Smooth muscle cell (in vitro differentiated cells): Measurements from ENCODE around the gene CTNNA2. TPM values are rescaled to one million over a fixed set of nuclear protein-coding genes. Genes with fewer than 3 reads are reported as not detected.

Experiments used
- DNase-seq: peaks from one replicate; lab custom pipeline; 2025; ENCODE audit not compliant: unreplicated experiment; lab: John Stamatoyannopoulos, UW
- H2AFZ ChIP-seq: fragments of 200-600 bp; sonication (generic); 2 replicates; pipeline ENCODE4 v1.6.0; 2016; ENCODE audit warnings: antibody characterized with exemption, low read depth, mild to moderate bottlenecking
- H3F3A ChIP-seq: fragments of 200-600 bp; sonication (generic); 2 replicates; pipeline ENCODE4 v1.6.0; 2017; ENCODE audit warnings: antibody characterized with exemption, low read depth
- H3K27ac ChIP-seq: fragments of 200-600 bp; sonication (generic); 2 replicates; pipeline ENCODE4 v1.5.1; 2016; ENCODE audit warnings: low read depth, mild to moderate bottlenecking
- H3K27me3 ChIP-seq: fragments of 200-600 bp; sonication (generic); 2 replicates; pipeline ENCODE4 v1.6.1; 2016; ENCODE audit warnings: low read depth, mild to moderate bottlenecking
- H3K36me3 ChIP-seq: fragments of 200-600 bp; sonication (generic); 2 replicates; pipeline ENCODE4 v1.5.1; 2016; ENCODE audit warnings: low read depth
- H3K4me1 ChIP-seq: fragments of 200-600 bp; sonication (generic); 2 replicates; pipeline ENCODE4 v1.5.1; 2016; ENCODE audit warnings: low read depth
- H3K4me2 ChIP-seq: fragments of 200-600 bp; sonication (generic); 2 replicates; pipeline ENCODE4 v1.6.0; 2016; ENCODE audit warnings: mild to moderate bottlenecking
- H3K4me3 ChIP-seq: fragments of 200-600 bp; sonication (generic); 2 replicates; pipeline ENCODE4 v1.5.1; 2016; ENCODE audit warnings: mild to moderate bottlenecking
- H3K79me2 ChIP-seq: fragments of 200-600 bp; sonication (generic); 2 replicates; pipeline ENCODE4 v1.6.0; 2016; ENCODE audit warnings: low read depth, mild to moderate bottlenecking
- H3K9ac ChIP-seq: fragments of 200-600 bp; sonication (generic); 2 replicates; pipeline ENCODE4 v1.6.0; 2016; ENCODE audit warnings: low read depth
- H3K9me3 ChIP-seq: fragments of 200-600 bp; sonication (generic); replicated peaks from 2 replicates; pipeline ENCODE4 v1.5.1; 2016; ENCODE audit warnings: low read depth
- H4K20me1 ChIP-seq: fragments of 200-600 bp; sonication (generic); 2 replicates; pipeline ENCODE4 v1.6.0; 2016; ENCODE audit warnings: low read depth
- WGBS: methylation state at CpG from one replicate; pipeline ENCODE4 v1.1.7; 2016; ENCODE audit warnings: low lambda C conversion rate; 5-methylcytosine and 5-hydroxymethylcytosine counted together
- polyA plus RNA-seq: library from polyadenylated mRNA; unstranded; fragments of >200 nt; fragmentation: Nextera tagmentation; extraction: Ambion mirVana; gene quantifications from 2 replicates; pipeline ENCODE4 v1.2.1, GENCODE V29; 2016
- total RNA-seq: library from RNA; depleted of rRNA; stranded (reverse); fragments of >200 nt; gene quantifications from 2 replicates; pipeline ENCODE4 v1.2.3, GENCODE V29; 2014
- TF ChIP-seq, protein P1 (sequence below): fragments of 200-600 bp; sonication (generic); IDR thresholded peaks from 2 replicates; pipeline ENCODE4 v1.5.1; 2017; ENCODE audit warnings: borderline replicate concordance, mild to moderate bottlenecking, antibody characterized with exemption; ENCODE audit not compliant: insufficient read depth, poor library complexity, severe bottlenecking

The CTNNA2 gene
- total and polyA plus RNA-seq, 2 experiments from 2014 or later, result not detected

DNA sequence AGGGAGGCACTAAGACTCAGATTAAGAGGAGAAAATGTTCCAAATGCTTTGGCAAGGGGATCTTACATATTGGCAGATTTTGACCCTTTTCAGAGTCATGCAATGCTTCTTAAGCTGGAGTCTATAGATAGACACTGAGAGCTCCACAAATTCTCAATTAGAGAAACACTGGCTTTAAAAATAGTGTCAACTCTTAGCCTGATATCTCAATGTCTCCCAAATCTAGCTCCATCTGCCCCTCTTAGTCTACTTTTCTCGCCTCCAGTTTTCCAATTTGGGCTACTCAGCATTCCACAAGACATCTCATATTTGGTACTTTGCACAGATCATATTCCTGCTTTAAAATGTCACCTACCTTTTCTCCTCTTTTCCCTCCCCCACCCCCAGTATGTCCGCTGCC is 559.1 kb downstream of the CTNNA2 start:
- Histone ChIP-seq H3K4me2 (no peak overlapping the region), H3K4me3 (no peak overlapping the region), H3K36me3 (no peaks in the 10 kb centered on the region), H3K27me3 (no peaks in the 10 kb centered on the region), H3K27ac (no peak overlapping the region), H2AFZ (no peak overlapping the region), H3K79me2 (no peaks in the 10 kb centered on the region), H3K4me1 (no peaks in the 10 kb centered on the region), H3F3A (no peaks in the 10 kb centered on the region), H4K20me1 (no peaks in the 10 kb centered on the region), H3K9me3 (no peaks in the 10 kb centered on the region), H3K9ac (no peak overlapping the region)
- 98% methylated on average over 2 of the region's 2 CpGs for WGBS
- TF ChIP-seq, protein P1, sequence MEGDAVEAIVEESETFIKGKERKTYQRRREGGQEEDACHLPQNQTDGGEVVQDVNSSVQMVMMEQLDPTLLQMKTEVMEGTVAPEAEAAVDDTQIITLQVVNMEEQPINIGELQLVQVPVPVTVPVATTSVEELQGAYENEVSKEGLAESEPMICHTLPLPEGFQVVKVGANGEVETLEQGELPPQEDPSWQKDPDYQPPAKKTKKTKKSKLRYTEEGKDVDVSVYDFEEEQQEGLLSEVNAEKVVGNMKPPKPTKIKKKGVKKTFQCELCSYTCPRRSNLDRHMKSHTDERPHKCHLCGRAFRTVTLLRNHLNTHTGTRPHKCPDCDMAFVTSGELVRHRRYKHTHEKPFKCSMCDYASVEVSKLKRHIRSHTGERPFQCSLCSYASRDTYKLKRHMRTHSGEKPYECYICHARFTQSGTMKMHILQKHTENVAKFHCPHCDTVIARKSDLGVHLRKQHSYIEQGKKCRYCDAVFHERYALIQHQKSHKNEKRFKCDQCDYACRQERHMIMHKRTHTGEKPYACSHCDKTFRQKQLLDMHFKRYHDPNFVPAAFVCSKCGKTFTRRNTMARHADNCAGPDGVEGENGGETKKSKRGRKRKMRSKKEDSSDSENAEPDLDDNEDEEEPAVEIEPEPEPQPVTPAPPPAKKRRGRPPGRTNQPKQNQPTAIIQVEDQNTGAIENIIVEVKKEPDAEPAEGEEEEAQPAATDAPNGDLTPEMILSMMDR, result no peak
- DNase-seq, result no peak

DNA sequence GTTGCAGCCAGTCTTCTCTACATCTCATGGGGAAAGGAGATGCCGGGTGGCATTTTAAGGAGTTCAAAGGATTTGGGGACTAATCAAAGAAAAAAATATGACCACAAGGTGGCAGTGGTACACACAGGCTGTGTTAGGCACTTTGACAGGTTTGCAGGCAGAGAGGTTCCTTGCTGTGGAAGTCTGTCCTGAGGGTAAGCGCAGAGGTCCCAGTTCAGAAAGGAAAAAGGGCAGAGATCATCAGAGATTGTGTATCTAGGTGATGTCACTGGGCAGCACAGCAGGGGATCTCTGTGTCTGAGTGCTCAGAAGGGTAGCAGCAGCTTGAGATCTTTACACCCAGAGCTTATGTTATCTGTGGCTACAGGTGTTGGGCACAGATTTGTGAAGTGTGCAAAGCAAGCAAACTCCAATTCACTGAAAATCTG is 560.3 kb downstream of the CTNNA2 start:
- Histone ChIP-seq H3K9ac (no peak overlapping the region), H2AFZ (no peak overlapping the region), H3K9me3 (no peaks in the 10 kb centered on the region), H3K4me1 (no peaks in the 10 kb centered on the region), H3K36me3 (no peaks in the 10 kb centered on the region), H3K4me3 (no peak overlapping the region), H4K20me1 (no peaks in the 10 kb centered on the region), H3F3A (no peaks in the 10 kb centered on the region), H3K4me2 (no peak overlapping the region), H3K27ac (no peak overlapping the region), H3K27me3 (no peaks in the 10 kb centered on the region), H3K79me2 (no peaks in the 10 kb centered on the region)
- WGBS, result 30% methylated on average over 2 of the region's 2 CpGs
- TF ChIP-seq, protein P1, result peak; percentile 73
- DNase-seq, result no peak

DNA sequence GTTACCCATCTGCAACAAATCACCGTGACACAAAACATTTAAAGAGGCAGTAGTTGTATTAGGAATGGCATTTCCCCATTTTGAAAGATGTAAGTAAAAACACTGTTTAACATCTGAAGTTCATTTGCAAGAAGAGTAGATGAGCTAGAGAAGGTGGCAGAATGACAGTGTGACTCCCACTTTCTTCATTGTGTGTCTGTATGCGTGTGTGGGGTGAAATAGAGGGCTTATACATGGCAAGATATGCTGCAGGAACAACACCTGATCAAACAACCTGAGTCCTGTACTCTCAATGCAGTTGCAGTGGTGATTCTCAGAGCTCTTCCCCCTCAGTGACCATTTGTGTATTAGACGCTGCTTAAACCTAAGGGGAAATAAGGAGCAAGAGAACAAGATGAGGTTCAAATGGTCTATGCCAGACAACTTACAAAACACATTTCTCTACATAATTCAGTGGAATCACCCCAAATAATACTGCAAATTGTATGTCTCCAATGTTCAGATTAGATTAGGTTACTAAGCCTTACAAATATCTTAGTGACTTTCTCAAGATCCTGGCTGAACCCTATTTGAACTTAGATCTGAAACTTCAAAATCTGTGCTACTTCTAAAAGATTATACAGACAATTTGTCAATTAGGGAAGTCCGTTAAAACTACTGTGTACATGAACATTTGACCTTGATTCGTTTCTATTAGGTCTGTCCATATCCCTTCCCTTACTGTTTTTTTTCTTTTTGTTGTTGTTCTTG is 561.6 kb downstream of the CTNNA2 start:
- Histone ChIP-seq H4K20me1 (no peaks in the 10 kb centered on the region), H3K9me3 (no peaks in the 10 kb centered on the region), H3K27ac (no peak overlapping the region), H3K4me1 (no peaks in the 10 kb centered on the region), H3K79me2 (no peaks in the 10 kb centered on the region), H3K27me3 (no peaks in the 10 kb centered on the region), H3K4me3 (no peak overlapping the region), H3K9ac (no peak overlapping the region), H3F3A (no peaks in the 10 kb centered on the region), H2AFZ (peak overlapping the region; percentile 23), H3K4me2 (no peak overlapping the region), H3K36me3 (no peaks in the 10 kb centered on the region)
- TF ChIP-seq, protein P1, result no peak
- DNase-seq, result no peak
- 84% methylated on average over 5 of the region's 5 CpGs for WGBS

DNA sequence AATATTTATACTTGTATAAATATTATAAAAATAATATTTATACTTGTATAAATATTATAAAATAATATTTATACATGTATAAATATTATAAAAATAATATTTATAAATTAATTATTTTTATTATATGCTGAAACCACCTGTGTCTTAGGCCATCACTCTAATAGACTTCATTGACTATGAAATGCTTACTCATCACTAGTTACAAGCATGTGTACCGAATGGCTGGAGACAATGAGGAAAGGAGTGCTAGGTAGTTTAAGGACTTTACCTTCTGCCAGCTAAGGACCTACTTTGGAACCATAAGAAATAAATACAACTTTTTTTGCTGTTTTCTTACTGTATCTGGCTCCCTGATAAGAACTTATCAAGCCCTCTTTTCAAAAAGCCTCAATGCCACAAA is 562.9 kb downstream of the CTNNA2 start:
- H3F3A ChIP-seq, result no peaks in the 10 kb centered on the region
- no peak overlapping the region for H3K4me2 ChIP-seq
- no peaks in the 10 kb centered on the region for H3K4me1 ChIP-seq
- H4K20me1 ChIP-seq, result no peaks in the 10 kb centered on the region
- H3K79me2 ChIP-seq, result no peaks in the 10 kb centered on the region
- 89% methylated on average over 1 of the region's 1 CpG for WGBS
- H3K36me3 ChIP-seq, result no peaks in the 10 kb centered on the region
- H3K4me3 ChIP-seq, result no peak overlapping the region
- no peak for DNase-seq
- no peak overlapping the region for H3K27ac ChIP-seq
- no peak overlapping the region for H3K9ac ChIP-seq
- no peak overlapping the region for H2AFZ ChIP-seq
- TF ChIP-seq, protein P1, result no peak
- H3K27me3 ChIP-seq, result no peaks in the 10 kb centered on the region
- H3K9me3 ChIP-seq, result no peaks in the 10 kb centered on the region
